ENCODE results near the gene ALDH1A2.

The ALDH1A2 gene

DNA sequence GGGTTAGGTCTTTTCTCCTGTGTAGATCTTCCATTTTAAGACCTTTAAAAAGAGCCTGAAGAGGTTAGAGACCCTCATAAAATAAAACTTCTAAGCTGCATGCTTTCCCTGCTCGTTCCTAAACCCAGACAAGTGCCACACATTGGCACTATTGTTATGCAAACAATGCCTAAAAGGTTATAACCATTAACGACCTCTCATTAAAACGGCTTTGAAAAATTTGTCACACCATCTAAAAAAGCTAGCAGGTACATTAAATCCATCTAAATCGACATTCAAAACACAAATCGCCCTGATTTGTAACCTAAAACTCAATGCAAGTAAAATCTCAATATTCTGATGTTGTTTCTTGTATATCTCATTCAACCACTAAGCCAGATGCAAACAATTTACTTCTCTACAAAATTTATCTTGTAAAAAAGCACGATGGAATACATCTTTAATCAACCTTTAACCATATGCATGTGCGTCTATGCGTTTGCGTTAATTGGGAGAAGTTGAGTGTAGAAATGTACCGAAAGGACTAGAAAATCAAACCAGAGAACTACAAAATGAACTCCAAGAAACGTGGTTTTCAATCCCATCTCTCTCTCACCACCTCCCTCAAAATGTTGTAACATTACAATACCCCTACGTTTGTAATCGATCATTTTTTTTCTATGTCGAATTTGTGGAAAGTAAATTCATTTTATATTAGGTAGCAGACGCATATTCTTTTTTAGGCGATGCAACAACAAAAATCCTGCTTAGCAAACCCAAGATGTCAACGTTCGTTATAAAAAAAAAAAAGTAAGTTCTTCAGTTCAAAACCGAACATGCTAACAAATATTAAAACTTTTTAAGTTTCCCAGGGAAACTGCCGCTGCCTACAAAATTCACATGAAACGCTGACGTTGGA is 1.2 kb downstream of the ALDH1A2 start:
- TF ChIP-seq TAF1 (IDR thresholded peaks at IDR 0.05; ENCODE audit: borderline replicate concordance, insufficient read depth, low read length) (no peak), FOXP2 (optimal IDR thresholded peaks at IDR 0.05; ENCODE audit: borderline replicate concordance, extremely low read depth, extremely low read length, insufficient read depth) (no peak), POLR2AphosphoS5 (IDR thresholded peaks at IDR 0.05; ENCODE audit: low read depth, low read length) (no peak), SIN3A (IDR thresholded peaks at IDR 0.05; ENCODE audit: borderline replicate concordance, insufficient read depth, low read length) (no peak)
- TF ChIP-seq, protein P1, sequence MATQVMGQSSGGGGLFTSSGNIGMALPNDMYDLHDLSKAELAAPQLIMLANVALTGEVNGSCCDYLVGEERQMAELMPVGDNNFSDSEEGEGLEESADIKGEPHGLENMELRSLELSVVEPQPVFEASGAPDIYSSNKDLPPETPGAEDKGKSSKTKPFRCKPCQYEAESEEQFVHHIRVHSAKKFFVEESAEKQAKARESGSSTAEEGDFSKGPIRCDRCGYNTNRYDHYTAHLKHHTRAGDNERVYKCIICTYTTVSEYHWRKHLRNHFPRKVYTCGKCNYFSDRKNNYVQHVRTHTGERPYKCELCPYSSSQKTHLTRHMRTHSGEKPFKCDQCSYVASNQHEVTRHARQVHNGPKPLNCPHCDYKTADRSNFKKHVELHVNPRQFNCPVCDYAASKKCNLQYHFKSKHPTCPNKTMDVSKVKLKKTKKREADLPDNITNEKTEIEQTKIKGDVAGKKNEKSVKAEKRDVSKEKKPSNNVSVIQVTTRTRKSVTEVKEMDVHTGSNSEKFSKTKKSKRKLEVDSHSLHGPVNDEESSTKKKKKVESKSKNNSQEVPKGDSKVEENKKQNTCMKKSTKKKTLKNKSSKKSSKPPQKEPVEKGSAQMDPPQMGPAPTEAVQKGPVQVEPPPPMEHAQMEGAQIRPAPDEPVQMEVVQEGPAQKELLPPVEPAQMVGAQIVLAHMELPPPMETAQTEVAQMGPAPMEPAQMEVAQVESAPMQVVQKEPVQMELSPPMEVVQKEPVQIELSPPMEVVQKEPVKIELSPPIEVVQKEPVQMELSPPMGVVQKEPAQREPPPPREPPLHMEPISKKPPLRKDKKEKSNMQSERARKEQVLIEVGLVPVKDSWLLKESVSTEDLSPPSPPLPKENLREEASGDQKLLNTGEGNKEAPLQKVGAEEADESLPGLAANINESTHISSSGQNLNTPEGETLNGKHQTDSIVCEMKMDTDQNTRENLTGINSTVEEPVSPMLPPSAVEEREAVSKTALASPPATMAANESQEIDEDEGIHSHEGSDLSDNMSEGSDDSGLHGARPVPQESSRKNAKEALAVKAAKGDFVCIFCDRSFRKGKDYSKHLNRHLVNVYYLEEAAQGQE (IDR thresholded peaks at IDR 0.05; ENCODE audit: insufficient read depth in 1 of 2, low read depth in 2 of 2, low read length in 2 of 2), result no peak

DNA sequence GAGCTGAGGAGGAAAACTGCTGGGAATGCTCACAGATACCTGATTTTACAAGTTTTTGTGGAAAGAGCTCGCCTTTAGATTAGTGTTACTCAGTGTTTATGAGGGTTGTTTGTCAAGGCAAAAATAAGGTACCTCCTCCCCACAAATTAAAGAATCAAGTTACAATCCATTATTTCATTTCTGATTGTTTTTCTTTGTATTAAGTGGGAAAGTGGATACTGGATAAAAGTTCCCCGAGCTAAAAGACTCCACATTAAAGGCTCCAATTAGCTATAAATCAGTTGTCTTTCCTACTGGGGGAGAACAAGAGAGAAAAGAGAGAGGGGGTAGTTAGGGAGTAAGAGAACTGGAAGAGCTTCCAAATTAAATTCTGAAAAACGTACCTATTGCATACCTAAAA is 1.9 kb downstream of the ALDH1A2 start:
- no peak for TF ChIP-seq POLR2AphosphoS5 (IDR thresholded peaks at IDR 0.05; ENCODE audit: low read depth, low read length)
- TF ChIP-seq TAF1 (IDR thresholded peaks at IDR 0.05; ENCODE audit: borderline replicate concordance, insufficient read depth, low read length), result no peak
- TF ChIP-seq, protein P1 (IDR thresholded peaks at IDR 0.05; ENCODE audit: insufficient read depth in 1 of 2, low read depth in 2 of 2, low read length in 2 of 2), result no peak
- TF ChIP-seq SIN3A (IDR thresholded peaks at IDR 0.05; ENCODE audit: borderline replicate concordance, insufficient read depth, low read length), result no peak
- no peak for TF ChIP-seq FOXP2 (optimal IDR thresholded peaks at IDR 0.05; ENCODE audit: borderline replicate concordance, extremely low read depth, extremely low read length, insufficient read depth)

DNA sequence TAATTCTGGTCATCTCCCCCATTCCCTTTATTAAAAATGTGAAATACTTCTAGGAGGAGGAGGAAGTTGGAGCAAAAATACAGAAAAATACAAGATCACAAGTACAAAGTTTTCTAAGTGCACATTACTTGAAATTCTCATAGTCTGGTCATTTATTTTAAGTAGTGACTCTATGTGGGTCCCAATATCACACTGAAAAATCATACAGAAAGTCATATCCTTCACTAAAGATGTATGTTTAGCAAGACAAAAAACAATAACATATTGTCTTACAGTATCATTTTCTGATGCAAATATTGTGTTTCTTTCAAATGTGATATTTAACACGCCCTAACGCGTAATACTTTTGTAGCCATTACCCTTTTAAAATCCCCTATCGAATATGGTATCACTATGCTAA is 2.5 kb downstream of the ALDH1A2 start:
- no peak for TF ChIP-seq TAF1 (IDR thresholded peaks at IDR 0.05; ENCODE audit: borderline replicate concordance, insufficient read depth, low read length)
- no peak for TF ChIP-seq FOXP2 (optimal IDR thresholded peaks at IDR 0.05; ENCODE audit: borderline replicate concordance, extremely low read depth, extremely low read length, insufficient read depth)
- no peak for TF ChIP-seq POLR2AphosphoS5 (IDR thresholded peaks at IDR 0.05; ENCODE audit: low read depth, low read length)
- TF ChIP-seq SIN3A (IDR thresholded peaks at IDR 0.05; ENCODE audit: borderline replicate concordance, insufficient read depth, low read length), result no peak
- TF ChIP-seq, protein P1 (IDR thresholded peaks at IDR 0.05; ENCODE audit: insufficient read depth in 1 of 2, low read depth in 2 of 2, low read length in 2 of 2), result no peak

DNA sequence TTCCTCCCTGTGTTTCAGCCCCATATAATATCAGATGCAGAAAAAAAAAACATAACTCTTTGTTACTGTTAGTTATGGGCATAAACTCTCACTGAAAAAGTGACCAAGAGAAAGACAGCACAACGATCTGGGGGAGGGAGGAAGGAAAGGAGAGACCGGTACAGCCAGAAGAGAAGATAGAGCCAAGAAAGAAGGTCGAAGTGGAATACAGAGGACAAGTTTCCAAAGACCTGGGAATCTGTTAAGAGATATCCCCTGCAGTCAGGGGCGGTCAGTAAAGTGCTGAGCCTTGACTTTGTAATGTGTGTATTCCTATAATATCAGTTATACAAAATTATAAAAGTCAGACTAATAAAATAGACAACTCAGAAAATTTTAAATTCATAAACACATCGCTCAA is 3.3 kb downstream of the ALDH1A2 start:
- TF ChIP-seq POLR2AphosphoS5 (IDR thresholded peaks at IDR 0.05; ENCODE audit: low read depth, low read length) (no peak), TAF1 (IDR thresholded peaks at IDR 0.05; ENCODE audit: borderline replicate concordance, insufficient read depth, low read length) (no peak), FOXP2 (optimal IDR thresholded peaks at IDR 0.05; ENCODE audit: borderline replicate concordance, extremely low read depth, extremely low read length, insufficient read depth) (no peak), SIN3A (IDR thresholded peaks at IDR 0.05; ENCODE audit: borderline replicate concordance, insufficient read depth, low read length) (no peak)
- TF ChIP-seq, protein P1 (IDR thresholded peaks at IDR 0.05; ENCODE audit: insufficient read depth in 1 of 2, low read depth in 2 of 2, low read length in 2 of 2), result no peak

Data from PFSK-1 (cell line).